Vagina (tissue), 2 donors: Measurements from ENCODE around the gene PLEKHH1.

ENCODE experiments used
- POLR2AphosphoS5 ChIP-seq, 2 donors: sonication (generic); formaldehyde crosslinking; IDR thresholded peaks; one replicate each; pipeline ENCODE4 v1.9.0; 2017; ENCODE audit warnings: antibody characterized with exemption in 2 of 2, mild to moderate bottlenecking in 2 of 2, low read depth in 1 of 2; ENCODE audit not compliant: insufficient read depth in 1 of 2
- TF ChIP-seq, protein P1 (sequence below), 3 experiments: fragments of 450-650 bp in 2 of 3; fragments of 200-600 bp in 1 of 3; sonication (generic) in 1 of 3; IDR thresholded peaks; one replicate each; pipeline ENCODE4 v1.5.1; 2017 to 2019; ENCODE audit warnings: antibody characterized with exemption in 3 of 3, mild to moderate bottlenecking in 2 of 3, moderate library complexity in 2 of 3

DNA sequence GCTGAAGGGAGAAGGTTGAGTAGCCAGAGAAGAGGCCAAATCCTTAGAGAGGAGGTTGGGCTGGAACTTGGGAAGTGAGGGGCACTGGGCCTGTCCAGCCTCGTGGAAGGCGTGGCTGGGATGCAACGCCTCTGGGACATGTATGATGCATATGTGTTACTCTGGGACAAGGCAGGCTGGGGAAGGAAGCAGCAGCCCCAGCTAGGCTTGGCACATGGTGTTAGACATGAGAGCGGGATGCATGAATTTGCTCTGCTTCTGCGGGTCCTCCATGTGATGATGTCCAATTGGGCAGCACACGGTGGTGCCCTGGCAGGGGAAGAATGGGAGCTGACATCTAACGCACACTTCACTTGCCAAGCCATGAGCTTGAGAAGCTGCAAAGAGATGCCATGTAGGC, 21.3 kb downstream of the PLEKHH1 start:
- TF ChIP-seq, protein P1, sequence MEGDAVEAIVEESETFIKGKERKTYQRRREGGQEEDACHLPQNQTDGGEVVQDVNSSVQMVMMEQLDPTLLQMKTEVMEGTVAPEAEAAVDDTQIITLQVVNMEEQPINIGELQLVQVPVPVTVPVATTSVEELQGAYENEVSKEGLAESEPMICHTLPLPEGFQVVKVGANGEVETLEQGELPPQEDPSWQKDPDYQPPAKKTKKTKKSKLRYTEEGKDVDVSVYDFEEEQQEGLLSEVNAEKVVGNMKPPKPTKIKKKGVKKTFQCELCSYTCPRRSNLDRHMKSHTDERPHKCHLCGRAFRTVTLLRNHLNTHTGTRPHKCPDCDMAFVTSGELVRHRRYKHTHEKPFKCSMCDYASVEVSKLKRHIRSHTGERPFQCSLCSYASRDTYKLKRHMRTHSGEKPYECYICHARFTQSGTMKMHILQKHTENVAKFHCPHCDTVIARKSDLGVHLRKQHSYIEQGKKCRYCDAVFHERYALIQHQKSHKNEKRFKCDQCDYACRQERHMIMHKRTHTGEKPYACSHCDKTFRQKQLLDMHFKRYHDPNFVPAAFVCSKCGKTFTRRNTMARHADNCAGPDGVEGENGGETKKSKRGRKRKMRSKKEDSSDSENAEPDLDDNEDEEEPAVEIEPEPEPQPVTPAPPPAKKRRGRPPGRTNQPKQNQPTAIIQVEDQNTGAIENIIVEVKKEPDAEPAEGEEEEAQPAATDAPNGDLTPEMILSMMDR (IDR thresholded peaks at IDR 0.05), result no peak
- no peak for TF ChIP-seq POLR2AphosphoS5 (IDR thresholded peaks at IDR 0.05; ENCODE audit: insufficient read depth in 1 of 2, low read depth in 1 of 2)
